Measurements from ENCODE around the gene HDAC4. TPM values are rescaled to one million over a fixed set of nuclear protein-coding genes. Genes with fewer than 3 reads are reported as not detected.

Gene HDAC4
- total and polyA plus RNA-seq, 2 of the 4 experiments (the other 2 are of a cell fraction) = 4.1 to 7.2 TPM

- Histone ChIP-seq H2BK20ac (ENCODE audit: low read depth, low read length) (no peak overlapping the region), H3K4me1 (ENCODE audit: control insufficient read depth, insufficient read depth, low read length) (no peaks in the 10 kb centered on the region), H3K4ac (ENCODE audit: low read depth, low read length) (no peak overlapping the region)
Observed at GRCh38 chr2:239077260-239077659, 323.6 kb downstream of the HDAC4 start.

More at GRCh38 chr2:239077260-239077659, 323.6 kb downstream of the HDAC4 start:
- intact Hi-C loops (cut with micrococcal nuclease) = no loop called here
- Histone ChIP-seq H3K14ac (replicated peaks; ENCODE audit: low read depth, low read length) (no peak overlapping the region), H3K4me2 (ENCODE audit: low read depth, low read length) (no peak overlapping the region), H4K8ac (ENCODE audit: low read depth in 2 of 2, low read length in 2 of 2) (no peak overlapping the region), H2AFZ (replicated peaks; ENCODE audit: low read length, poor library complexity) (no peak overlapping the region), H3K27me3 (ENCODE audit: control insufficient read depth, insufficient read depth, low read length) (no peaks in the 10 kb centered on the region), H3K18ac (ENCODE audit: low read depth, low read length) (no peak overlapping the region), H4K5ac (ENCODE audit: low read depth, low read length) (no peak overlapping the region), H2AK5ac (ENCODE audit: low read depth, low read length) (no peak overlapping the region), H3K23ac (ENCODE audit: low read depth, low read length) (no peak overlapping the region), H2BK120ac (ENCODE audit: low read depth, low read length) (no peak overlapping the region), H3K79me1 (ENCODE audit: low read depth in 1 of 2, low read length in 2 of 2) (no peaks in the 10 kb centered on the region), H3K9me3 (ENCODE audit: control insufficient read depth, insufficient read depth, low read length) (no peaks in the 10 kb centered on the region), H3K36me3 (ENCODE audit: control insufficient read depth, insufficient read depth, low read length) (peaks cover 63% of the 10 kb centered on the region), H3K9me1 (ENCODE audit: insufficient read depth, low read length) (peaks cover 4% of the 10 kb centered on the region; the same call in 1 of the 2 replicates), H2BK5ac (ENCODE audit: low read depth, low read length, poor library complexity, severe bottlenecking) (no peak overlapping the region), H3K4me3 (ENCODE audit: insufficient read depth, low read depth, low read length) (no peak overlapping the region), H4K20me1 (ENCODE audit: insufficient read depth, low read length) (no peaks in the 10 kb centered on the region), H3K9ac (ENCODE audit: low read depth, low read length) (no peak overlapping the region), H4K91ac (ENCODE audit: insufficient read depth, low read depth, low read length) (no peak overlapping the region), H2BK15ac (ENCODE audit: low read depth, low read length) (no peak overlapping the region), H3K56ac (ENCODE audit: extremely low read depth, insufficient read depth, low read length) (no peak overlapping the region), H3K27ac (ENCODE audit: insufficient read depth, low read length) (no peak overlapping the region), H2AK9ac (replicated peaks; ENCODE audit: low read depth, low read length, poor library complexity) (no peak overlapping the region)
- ChIA-PET POLR2A (ENCODE audit: unreplicated experiment) (no interaction called here), CTCF (no interaction called here)
- no peak for DNase-seq
- in situ Hi-C loops (cut with MboI; ENCODE audit: low sequenced_read_pairs) = no loop called here
- WGBS, 2 experiments (ENCODE audit: extremely low coverage in 2 of 2, insufficient read length in 1 of 2) = 95% methylated on average over 5 of the region's 15 CpGs; no CpG with 5 or more reads in 1 of the 2 experiments
- dilution Hi-C loops (cut with HindIII; ENCODE audit: low sequenced_read_pairs, unreplicated experiment) = no loop called here
- ATAC-seq (ENCODE audit: low read depth) = no peak
- no TSS peak for BruUV-seq (replicated peaks)
- no peak for TF ChIP-seq CHD1 (IDR thresholded peaks at IDR 0.05; ENCODE audit: low read depth, low read length)
- no peak for TF ChIP-seq ELK1 (IDR thresholded peaks at IDR 0.05; ENCODE audit: borderline replicate concordance, low read depth, low read length)
- TF ChIP-seq RAD21 (IDR thresholded peaks at IDR 0.05; ENCODE audit: low read length) = no peak
- TF ChIP-seq MXI1 (IDR thresholded peaks at IDR 0.05; ENCODE audit: borderline replicate concordance, low read depth, low read length) = no peak
- no peak for TF ChIP-seq MAZ (IDR thresholded peaks at IDR 0.05; ENCODE audit: borderline replicate concordance, low read depth, low read length)

Data from IMR-90 (cell line).